ENCODE data around the gene TSTD2.

- TF ChIP-seq USF2 (IDR thresholded peaks at IDR 0.05; ENCODE audit: borderline replicate concordance, low read depth, low read length) (no peak), SMC3 (IDR thresholded peaks at IDR 0.05; ENCODE audit: low read depth, low read length) (no peak), CTCF (IDR thresholded peaks at IDR 0.05) (no peak), MAX (IDR thresholded peaks at IDR 0.05; ENCODE audit: low read depth) (no peak), ZBTB33 (IDR thresholded peaks at IDR 0.05; ENCODE audit: borderline replicate concordance, low read depth) (no peak), EP300 (IDR thresholded peaks at IDR 0.05; ENCODE audit: borderline replicate concordance in 1 of 2, low read depth in 1 of 2, low read length in 1 of 2) (no peak), TEAD4 (IDR thresholded peaks at IDR 0.05; ENCODE audit: borderline replicate concordance, insufficient read depth) (no peak), REST (IDR thresholded peaks at IDR 0.05; ENCODE audit: low read depth, low read length) (no peak), RAD21 (IDR thresholded peaks at IDR 0.05; ENCODE audit: low read length) (no peak), POLR2AphosphoS5 (IDR thresholded peaks at IDR 0.05; ENCODE audit: low read depth, low read length) (no peak), YY1 (IDR thresholded peaks at IDR 0.05; ENCODE audit: low read depth) (no peak), TAF1 (IDR thresholded peaks at IDR 0.05; ENCODE audit: borderline replicate concordance, low read depth, low read length) (no peak)
Measured at GRCh38 chr9:97551308-97551707, 81.9 kb downstream of the TSTD2 start.

Measured in SK-N-SH (cell line).